HG03439 (cell line): ENCODE data around the gene NR6A1.

Experiments used
- ATAC-seq: cut with Tn5 transposase; IDR thresholded peaks from one replicate; pipeline ENCODE4 v1.9.1; 2021; ENCODE audit warnings: mild to moderate bottlenecking, moderate library complexity; ENCODE audit not compliant: unreplicated experiment

Gene NR6A1

GRCh38 chr9:124662561-124662960 lies 108.5 kb downstream of the NR6A1 start:
- ATAC-seq = no peak

GRCh38 chr9:124661271-124661670 lies 109.8 kb downstream of the NR6A1 start:
- no peak for ATAC-seq

DNA sequence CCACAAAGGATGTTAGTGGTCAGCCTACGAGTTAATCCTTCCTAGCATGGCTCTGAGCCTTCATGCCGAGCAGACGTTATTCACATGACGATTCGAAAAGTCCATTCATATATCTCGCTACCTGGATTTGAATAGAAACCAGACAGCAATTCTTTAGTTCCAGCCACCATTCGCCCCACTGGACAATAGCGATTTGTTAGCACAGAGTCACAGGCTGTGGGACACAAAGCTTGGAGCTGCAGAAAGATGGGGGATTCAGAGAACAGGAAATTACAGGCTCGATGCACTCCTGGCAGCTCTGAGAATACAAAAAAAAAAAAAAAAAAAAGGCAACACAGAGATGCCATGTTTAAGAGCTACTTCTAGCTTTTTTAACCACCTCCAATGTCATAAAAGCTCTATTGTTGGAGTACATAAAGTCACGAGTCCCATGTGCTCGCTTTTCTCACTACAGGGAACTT lies 110.7 kb downstream of the NR6A1 start:
- ATAC-seq = no peak

- ATAC-seq = no peak
Observed at GRCh38 chr9:124659099-124659659, 111.9 kb downstream of the NR6A1 start.

GRCh38 chr9:124658165-124659017 lies 112.7 kb downstream of the NR6A1 start:
- ATAC-seq = no peak

DNA sequence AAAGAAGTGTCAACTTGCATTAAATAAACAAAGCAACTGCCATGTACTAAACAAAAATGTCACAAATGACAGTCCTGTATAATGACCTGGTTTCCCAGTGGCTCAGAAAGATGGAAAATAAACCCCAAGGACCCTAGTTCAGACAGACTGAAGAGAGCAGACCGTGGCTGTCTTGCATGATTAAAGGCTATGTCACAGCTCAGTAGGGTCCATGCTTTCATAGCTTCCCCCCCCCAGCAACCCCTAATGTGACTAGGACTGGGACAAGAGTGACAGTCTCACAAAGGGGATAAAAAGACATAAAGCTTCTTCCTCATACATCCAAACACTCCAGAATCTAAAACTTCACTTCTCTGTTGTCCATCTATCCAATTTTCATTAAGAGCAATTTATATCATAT lies 113.6 kb downstream of the NR6A1 start:
- ATAC-seq = no peak

DNA sequence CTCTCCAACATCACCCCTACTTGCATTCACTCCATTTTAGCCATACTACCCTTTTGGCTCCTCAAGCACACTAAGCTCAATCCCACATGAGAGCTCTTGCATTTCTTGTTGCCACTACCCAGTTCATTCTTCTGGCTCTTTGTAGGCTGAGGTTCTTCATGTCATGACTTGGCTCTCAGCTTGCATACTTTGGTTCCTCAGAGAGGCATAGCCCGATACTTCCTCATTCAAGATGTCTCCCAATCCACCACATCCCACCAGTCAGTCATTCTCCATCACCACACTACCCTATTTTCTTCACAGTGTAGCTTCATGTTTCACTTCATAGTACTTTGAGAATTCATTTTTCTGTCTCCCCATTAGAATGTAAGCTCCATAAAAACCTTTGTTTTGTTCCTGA lies 116.7 kb downstream of the NR6A1 start:
- ATAC-seq = no peak

DNA sequence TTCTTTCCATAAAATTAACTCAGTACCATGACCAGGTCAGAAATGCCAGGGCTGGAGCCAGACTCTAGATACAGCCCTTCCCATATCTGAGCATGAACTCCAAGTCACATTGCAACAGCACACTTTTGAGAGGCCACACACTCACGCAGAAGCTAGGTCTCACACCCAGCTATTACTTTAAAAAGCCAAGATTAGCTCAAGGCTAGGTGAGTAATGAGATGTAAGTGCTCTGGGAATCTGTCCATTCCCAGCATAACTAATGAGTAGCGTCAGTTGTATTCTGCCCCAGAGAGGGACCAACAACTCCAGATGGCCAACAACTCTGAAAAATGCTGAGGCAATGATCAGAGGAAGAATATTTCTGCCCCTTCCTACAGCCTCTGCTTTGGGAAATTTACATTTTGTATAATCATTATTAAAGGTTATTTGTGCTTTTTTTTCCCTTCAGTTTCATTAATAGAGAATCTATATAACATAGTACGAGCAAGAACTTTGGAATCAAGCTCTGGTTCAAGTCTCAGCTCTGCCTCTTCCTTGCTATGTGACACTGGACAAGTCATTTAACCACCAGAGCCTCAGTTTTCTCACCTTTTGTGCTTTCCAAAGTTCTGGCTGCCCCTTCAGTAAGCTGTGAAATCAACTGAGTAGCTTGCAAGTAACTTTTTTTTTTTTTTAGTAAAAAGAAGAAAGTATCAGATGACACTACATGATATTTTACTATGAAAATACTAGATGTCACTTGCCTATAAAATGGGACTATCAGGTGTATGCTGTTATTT lies 118.3 kb downstream of the NR6A1 start:
- no peak for ATAC-seq

- ATAC-seq = no peak
Observed at GRCh38 chr9:124652203-124652602, 118.9 kb downstream of the NR6A1 start.

DNA sequence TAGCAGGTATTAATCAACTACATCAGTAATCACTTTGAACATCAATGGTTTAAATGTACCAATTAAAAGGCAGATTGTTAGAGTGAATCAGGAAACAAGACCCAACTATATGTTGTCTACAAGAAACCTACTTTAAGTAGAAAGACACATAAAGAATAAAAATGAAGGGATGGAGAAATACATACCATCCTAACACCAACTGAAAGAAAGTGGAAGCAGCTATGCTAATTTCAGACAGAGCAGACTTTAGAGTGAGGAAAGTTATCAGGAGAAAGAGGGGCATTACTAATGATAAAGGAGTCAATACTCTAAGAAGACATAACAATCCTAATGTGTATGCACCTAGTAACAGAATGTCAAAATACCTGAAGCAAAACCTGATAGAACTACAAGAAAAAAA lies 125.8 kb downstream of the NR6A1 start:
- no peak for ATAC-seq

- no peak for ATAC-seq
Observed at GRCh38 chr9:124639637-124640036, 131.5 kb downstream of the NR6A1 start.

DNA sequence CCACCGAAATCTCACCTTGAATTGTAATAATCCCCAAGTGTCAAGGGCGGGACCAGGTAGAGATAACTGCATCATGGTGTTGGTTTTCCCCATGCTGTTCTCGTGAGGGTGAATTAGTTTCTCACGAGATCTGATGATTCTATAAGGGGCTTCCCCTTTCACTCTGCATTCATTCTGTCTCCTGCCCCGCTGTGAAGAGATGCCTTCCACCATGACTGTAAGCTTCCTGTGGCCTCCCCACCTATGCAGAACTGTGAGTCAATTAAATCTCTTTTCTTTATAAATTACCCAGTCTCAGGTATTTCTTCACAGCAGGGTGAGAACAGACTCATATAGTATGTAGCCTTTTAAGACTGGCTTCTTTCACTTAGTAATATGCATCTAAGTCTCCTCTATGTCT lies 135.8 kb downstream of the NR6A1 start:
- no peak for ATAC-seq

DNA sequence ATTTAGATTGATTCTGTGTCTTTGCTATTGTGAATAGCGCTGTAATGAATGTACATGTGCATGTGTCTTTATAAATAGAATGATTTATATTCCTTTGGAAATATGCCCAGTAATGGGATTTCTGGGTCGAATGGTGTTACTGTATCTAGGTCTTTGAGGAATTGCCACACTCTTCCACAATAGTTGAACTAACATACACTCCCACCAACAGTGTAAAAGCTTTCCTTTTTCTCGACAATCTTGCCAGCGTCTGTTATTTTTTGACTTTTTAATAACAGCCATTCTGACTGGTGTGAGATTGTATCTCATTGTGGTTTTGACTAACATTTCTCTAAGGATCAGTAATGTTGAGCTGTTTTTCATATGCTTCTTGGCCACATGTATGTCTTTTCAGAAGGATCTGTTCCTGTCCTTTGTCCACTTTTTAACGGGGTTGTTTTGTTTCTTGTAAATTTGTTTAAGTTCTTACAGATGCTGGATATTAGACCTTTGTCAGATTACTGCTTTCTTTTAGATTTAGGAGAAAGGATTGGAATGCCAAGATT lies 139.0 kb downstream of the NR6A1 start:
- no peak for ATAC-seq

- no peak for ATAC-seq
Observed at GRCh38 chr9:124631326-124631725, 139.8 kb downstream of the NR6A1 start.

- no peak for ATAC-seq
Observed at GRCh38 chr9:124629600-124629999, 141.5 kb downstream of the NR6A1 start.

- no peak for ATAC-seq
Observed at GRCh38 chr9:124628741-124629140, 142.4 kb downstream of the NR6A1 start.

- no peak for ATAC-seq
Observed at GRCh38 chr9:124626276-124626675, 144.8 kb downstream of the NR6A1 start.

GRCh38 chr9:124625087-124625486 lies 146.0 kb downstream of the NR6A1 start:
- no peak for ATAC-seq

DNA sequence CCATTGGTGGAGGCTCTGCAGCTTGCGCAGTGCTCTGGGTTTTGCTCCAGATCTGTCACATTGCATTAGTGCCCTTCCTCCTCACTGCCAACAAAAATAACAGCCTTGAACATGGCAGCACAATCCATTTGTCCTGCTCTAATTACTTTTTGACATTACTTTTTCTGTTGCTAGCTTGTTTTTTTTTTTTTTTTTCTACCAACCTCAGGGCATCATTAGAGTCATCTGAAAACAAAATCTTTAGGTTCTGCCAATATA lies 146.4 kb downstream of the NR6A1 start:
- no peak for ATAC-seq

DNA sequence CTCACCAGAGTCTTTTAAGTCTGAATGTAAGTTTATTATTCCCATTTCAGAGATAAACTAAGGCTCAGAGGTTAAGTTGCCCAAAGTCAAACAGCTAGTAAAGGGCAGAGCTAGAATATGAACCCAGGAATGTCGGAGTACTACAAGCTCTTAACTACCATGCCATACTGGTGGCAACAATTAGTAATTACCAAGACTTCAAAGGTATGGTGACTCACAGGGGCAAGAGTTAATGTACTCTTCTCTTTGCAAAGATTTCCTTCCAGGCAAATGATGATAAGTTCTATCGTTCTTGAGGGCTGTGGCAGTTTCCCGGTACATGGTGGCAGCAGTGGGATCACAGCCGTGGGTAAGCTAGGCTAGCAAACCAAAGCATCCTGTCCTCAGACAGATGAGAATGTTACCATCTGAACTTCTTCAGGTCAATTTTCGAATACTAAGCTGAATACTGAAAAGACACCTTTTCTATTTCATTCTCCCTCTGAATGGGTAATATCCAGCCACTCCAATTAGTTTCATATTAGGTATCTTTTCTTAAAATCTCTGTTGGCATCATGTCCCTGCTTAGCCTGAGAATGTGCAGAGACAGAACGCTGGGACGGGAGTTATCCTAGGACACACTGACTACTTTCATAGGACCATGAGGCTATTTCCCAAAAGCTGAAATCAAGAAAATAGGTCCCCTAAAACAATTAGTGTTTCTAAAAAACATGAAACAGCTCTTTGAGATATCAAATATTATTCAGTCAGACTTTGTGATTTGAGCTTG lies 147.0 kb downstream of the NR6A1 start:
- no peak for ATAC-seq

- ATAC-seq = no peak
Observed at GRCh38 chr9:124622882-124623281, 148.2 kb downstream of the NR6A1 start.
